NCI-H2081 treated with DMSO at 0.1 percent for 48 hours (cell line): Measurements from ENCODE around the gene RABGAP1L.

ENCODE experiments used
- DNase-seq: peaks from one replicate; lab custom pipeline; 2025; lab: John Stamatoyannopoulos, UW

RABGAP1L gene

GRCh38 chr1:174712541-174712940 lies 553.2 kb downstream of the RABGAP1L start:
- DNase-seq = no peak

- DNase-seq = no peak
Observed at GRCh38 chr1:174713796-174714195, 554.5 kb downstream of the RABGAP1L start.

DNA sequence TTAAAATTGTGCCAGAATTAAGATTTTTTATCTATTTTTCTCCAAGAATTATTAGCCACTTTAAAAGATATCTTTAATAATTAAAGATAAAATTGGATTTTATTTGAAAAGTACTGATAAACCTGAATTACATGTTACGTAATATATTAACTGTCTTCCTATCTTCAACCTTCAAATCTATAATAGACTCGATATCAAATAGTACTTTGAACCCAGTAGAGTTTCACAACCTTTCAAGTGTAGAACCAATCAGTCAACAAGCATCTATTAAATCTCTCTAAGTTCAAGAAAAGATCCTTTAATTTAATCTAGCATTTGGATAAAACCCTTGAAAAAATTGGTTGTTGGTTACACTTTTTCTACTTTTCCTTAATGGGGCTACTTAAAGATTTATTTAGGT lies 559.9 kb downstream of the RABGAP1L start:
- no peak for DNase-seq

GRCh38 chr1:174720618-174721017 lies 561.3 kb downstream of the RABGAP1L start:
- DNase-seq = no peak

GRCh38 chr1:174721246-174721645 lies 561.9 kb downstream of the RABGAP1L start:
- no peak for DNase-seq

- DNase-seq = no peak
Observed at GRCh38 chr1:174723816-174724215, 564.5 kb downstream of the RABGAP1L start.

GRCh38 chr1:174724219-174724618 lies 564.9 kb downstream of the RABGAP1L start:
- DNase-seq = no peak

GRCh38 chr1:174726167-174726879 lies 567.0 kb downstream of the RABGAP1L start:
- no peak for DNase-seq

GRCh38 chr1:174726880-174727585 lies 567.7 kb downstream of the RABGAP1L start:
- no peak for DNase-seq

DNA sequence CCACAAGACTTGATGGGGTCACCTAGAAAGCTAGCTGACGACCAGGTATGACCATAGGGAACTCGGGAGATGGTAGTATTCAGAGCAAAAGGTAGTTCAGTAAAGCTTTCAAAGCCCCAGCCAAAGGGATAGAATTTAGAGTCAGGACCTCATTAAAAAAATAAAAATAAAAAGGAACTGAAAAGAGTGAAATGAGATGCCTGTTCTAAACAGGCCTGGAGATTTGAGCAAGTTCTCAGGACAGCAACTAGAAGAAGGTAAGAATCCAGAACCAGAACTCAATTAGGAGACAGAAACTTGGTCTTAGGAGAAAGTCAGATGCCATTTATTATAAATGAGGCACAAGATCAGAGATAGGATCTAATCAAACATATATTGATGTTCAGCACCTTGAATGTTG lies 575.0 kb downstream of the RABGAP1L start:
- DNase-seq = no peak

DNA sequence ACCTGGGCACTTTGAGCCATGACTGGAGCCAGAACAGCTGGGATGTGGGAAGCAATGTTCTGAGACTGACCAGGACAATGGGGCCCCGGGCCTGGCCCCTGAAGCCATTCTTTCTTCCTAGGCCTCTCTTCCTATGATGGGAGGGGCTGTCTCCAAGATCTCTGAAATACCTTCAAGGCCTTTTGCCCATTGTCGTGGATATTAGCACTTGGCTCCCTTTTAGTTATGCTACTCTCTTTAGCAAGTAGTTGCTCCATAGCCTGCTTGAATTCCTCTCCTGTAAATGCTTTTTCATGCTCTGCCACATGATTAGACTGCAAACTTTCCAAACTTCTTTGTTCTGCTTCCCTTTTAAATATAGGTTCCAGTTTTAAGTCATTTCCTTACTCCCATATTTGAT lies 577.5 kb downstream of the RABGAP1L start:
- no peak for DNase-seq

- no peak for DNase-seq
Observed at GRCh38 chr1:174740249-174740968, 581.1 kb downstream of the RABGAP1L start.

DNA sequence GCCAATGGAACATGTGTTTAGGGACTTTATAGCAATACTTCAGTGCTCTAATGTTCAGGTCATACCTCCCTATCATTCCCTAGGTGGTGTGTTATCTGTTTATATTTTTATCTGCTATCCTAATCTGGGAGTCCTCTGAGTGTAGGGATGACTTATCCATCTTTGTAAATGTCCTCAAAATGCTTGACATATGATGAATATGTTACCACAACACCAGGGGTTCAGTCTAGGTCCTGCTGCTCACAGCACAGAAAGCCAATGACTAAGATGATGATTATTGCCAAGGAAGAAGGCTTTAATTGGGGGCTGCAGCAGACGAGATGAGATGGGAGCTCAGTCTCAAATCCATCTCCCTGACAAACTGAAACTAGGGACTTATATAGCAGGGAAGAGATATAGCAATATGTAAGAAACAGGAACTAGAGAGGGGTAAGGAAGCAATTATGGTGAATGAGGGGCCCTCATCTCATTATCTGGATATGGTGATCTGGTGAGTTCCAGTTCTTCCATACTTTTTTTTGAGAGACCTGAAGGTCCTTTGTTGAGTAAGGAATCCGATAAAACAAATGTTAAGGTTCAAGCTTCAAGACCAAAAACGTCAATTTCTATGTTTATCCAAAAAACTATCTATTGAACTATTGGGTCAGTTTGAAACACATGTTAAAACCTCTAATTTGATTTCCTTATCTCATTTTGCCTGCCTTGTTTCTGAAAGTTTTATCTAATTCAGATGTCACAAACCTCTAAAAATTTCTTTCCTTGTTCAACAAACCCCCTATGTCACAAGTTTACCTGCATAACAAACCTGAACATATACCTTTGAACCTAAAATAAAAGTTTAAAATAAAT lies 583.7 kb downstream of the RABGAP1L start:
- DNase-seq = no peak

GRCh38 chr1:174743654-174744561 lies 584.6 kb downstream of the RABGAP1L start:
- peak; percentile 52 for DNase-seq

DNA sequence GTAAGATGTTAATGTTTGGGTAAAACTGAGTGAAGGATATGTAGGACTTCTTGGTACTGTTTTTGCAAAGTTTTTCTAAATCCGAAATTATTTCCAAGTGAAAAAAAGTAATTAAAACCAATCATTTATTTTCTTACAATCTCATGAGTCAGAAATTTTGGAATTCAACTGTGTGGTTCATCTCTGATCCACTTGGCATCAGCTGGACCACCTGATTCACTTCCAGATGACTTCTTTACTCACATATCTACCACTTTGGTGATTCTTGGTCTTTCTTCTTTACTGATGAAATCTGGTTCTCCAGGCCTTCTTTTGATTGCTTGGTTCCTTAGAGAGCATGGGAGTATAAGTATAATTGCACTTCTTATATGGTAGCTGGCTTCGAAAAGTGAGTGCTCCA lies 585.6 kb downstream of the RABGAP1L start:
- no peak for DNase-seq

DNA sequence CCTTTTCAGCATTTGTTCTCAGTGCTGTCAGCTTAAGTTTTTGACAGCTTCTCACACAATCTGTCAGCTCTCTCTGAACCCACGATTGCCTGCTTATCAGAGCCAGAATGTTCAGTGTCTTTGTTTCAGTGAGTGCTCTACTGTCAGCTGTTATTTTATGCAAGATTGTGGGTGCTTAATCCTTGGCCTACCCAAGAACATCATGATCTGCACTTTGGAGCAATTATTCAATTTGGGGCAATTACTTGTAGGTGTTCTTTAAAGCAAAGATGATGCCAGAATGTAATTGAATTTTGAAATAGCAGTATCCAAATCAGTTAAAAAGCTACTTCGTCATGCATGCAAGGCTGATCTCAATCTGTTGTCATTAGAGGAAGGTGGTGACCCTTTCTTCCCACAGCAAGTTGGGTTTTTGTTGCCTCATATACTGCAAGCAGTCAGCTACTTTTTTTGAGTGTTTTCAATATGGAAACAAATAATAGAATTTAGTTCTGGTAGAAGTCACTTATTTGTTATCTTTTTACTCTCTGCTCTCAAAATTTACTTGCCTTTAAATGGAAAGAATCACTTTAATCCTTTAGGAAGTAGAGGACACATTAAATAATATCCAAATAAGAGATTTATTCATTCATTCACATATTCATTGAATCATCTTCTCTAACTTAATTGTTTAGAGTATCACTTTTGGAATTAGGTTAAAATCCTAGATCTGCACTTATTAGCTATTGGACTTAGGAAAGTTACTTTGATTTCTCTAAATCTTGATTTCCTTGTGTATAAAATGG lies 586.9 kb downstream of the RABGAP1L start:
- no peak for DNase-seq

GRCh38 chr1:174747613-174748012 lies 588.3 kb downstream of the RABGAP1L start:
- DNase-seq = no peak

DNA sequence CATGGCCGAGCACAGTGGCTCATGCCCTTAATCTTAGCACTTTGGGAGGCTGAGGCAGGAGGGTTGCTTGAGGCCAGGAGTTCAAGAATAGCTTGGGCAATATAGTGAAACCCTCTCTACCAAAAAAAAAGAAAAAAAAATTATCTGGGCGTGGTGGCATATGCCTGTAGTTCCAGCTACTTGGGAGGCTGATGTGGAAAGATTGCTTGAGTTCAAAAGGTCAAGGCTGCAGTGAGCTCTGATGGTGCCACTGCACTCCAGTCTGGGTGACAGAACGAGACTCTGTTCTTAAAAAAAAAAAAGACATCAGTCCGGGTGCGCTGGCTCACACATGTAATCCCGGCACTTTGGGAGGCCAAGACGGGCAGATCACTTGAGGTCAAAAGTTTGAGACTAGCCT lies 589.3 kb downstream of the RABGAP1L start:
- no peak for DNase-seq

DNA sequence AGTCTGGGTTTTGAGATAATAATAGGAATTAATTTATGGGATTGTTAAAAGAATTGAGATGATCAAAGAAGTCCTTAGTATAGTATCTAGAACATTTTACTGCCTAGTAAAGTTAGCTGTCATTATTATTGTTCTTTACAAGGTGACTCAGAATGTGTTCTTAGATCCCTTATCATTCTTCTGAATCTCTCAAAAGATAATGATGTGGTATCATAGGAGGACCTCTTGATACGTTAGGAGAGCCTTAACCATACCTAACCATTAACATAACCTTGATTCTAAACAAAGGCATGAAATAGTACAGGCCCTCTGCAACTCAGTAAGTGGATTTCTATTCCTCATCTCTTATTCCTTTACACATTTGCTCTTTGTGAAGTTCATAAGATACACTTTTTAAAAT lies 593.8 kb downstream of the RABGAP1L start:
- no peak for DNase-seq

GRCh38 chr1:174761335-174761734 lies 602.0 kb downstream of the RABGAP1L start:
- no peak for DNase-seq
